HG03097 (cell line): ENCODE measurements around the gene TMPRSS11B.
"Not testable (repeated sequence)": the region's sequence is repeated elsewhere in the genome, so short reads cannot be mapped to it uniquely, and the experiment has no call there.

ENCODE experiments used
- ATAC-seq: cut with Tn5 transposase; IDR thresholded peaks from one replicate; pipeline ENCODE4 v1.9.1; 2021; ENCODE audit not compliant: unreplicated experiment, low FRiP score

Gene TMPRSS11B

DNA sequence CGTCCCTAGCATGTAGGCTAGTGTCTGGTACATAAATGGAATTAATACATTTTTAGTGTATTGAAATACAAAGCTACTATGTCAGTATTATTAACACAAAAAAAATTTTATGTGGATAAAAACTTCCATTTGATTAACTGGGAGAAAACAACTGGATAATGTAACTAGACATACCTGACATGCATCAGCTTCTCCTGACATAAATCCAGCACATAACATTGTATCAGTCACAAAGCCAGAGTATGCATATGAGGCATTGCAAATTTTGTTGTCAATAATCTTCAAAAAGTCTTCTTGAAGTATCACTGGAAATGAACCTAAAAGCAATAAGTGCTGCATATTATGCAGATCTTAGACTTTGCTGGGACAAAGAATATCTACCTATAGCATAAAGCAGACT lies 16.9 kb downstream of the TMPRSS11B start:
- ATAC-seq, result no peak

- no peak for ATAC-seq
Observed at GRCh38 chr4:68218044-68218443, 27.4 kb downstream of the TMPRSS11B start.

- ATAC-seq, result no peak
Observed at GRCh38 chr4:68216501-68216900, 29.0 kb downstream of the TMPRSS11B start.

- no peak for ATAC-seq
Observed at GRCh38 chr4:68209003-68209402, 36.5 kb downstream of the TMPRSS11B start.

- ATAC-seq, result not testable (repeated sequence)
Observed at GRCh38 chr4:68194305-68194704, 51.2 kb downstream of the TMPRSS11B start.

GRCh38 chr4:68193194-68193593 lies 52.3 kb downstream of the TMPRSS11B start:
- ATAC-seq, result no peak

DNA sequence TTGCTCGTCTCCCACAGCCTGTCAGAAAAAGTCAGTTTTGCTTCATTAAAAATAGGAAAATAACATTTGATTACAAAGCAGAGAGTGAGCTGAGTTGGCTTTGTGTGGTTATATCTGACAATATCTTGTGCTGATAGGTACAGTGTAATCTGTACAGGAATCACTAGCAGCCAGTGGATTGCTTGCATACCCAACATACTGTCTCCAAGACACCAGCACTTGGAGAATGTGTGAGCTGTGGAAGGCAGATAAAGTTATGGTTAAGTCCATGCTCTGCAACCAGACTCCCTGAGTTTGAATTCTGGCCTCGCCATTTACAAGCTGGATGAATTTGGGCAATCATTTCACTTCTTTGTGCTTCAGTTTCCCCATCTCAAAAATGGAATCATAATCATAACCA lies 58.3 kb downstream of the TMPRSS11B start:
- ATAC-seq, result no peak

DNA sequence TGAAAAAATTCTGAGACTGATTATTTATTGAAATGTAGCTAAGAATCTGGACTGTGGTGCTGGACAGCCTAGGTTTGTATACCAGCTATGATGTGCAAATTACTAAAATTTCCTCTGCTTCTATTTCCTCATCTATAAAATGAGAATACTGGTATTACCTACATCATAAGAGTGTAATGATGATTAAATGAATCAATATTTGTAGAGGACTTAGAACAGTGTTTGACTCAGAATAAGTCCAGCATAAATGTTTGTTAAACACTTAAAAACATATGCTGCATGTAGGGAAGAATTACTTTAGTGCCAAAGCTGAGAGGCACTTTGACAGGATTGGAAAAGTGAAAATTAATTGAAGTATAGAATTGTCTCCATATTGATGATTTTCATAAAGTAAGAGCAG lies 60.6 kb downstream of the TMPRSS11B start:
- ATAC-seq, result no peak

DNA sequence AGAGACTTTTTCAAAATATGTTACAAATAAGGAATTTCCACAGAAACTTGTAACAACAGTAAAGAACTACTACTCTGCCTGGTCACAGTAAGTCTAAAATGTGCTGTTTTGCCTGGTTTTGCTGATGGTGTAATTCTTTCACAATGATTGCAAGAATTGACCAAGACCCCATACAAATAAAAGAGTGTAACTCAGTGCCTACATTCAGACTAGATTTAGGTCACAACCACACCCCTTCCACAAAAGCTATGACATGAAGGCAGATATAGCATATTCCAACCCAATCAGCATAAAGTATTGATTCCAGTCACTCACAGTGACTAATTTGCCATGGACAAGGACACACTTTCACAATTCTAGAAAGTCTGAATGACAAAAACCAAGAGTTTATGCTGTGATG lies 62.1 kb downstream of the TMPRSS11B start:
- ATAC-seq, result no peak

DNA sequence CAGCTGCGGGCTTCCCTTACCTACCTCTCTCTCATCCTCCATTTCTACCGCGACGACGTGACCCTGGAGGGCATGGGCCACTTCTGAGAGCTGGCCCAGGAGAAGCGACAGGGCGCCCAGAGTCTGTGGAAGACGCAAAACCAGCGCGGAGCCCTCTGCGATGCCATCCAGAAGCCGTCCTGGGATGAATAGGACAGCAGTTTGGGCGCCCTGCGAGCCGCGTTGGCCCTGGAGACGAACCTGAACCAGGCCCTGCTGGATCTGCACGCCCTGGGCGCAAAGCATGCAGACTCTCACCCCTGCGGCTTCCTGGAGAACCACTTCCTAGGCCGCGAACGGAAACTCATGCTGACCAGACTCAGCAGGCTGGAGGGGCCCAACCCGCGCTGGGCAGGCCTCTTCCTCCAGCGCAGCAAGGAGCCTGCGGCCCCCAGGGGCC lies 63.1 kb downstream of the TMPRSS11B start:
- no peak for ATAC-seq

DNA sequence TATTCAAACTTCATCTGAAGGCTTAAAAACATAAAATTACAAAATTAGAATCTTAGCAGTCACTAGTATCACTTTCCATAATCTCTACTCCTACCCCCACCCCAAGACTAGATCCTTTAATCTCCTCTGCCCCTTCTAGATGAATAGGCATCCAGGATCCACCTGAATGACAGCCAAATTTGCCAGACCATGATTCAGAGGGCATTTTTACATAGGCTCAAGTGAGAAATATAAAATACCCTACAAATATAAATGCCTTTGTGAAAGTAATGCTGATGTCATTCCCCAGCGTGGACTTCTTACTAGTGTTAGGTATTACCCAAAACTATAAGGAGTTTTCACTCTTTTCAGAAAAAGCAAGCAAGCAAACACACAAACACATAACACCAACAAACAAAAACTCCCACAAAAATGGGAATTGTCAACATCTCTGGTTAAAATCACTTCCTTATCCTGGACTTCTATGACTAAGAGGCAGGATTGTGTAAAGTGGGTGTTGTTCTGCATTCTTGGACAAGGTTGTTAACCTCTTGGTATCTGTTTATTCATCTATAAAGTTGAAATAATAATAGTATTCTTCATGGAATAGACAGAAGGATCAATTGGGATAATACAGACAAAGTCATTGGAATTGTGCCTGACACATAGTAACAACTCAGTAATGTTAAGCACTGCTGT lies 64.5 kb downstream of the TMPRSS11B start:
- ATAC-seq, result no peak

DNA sequence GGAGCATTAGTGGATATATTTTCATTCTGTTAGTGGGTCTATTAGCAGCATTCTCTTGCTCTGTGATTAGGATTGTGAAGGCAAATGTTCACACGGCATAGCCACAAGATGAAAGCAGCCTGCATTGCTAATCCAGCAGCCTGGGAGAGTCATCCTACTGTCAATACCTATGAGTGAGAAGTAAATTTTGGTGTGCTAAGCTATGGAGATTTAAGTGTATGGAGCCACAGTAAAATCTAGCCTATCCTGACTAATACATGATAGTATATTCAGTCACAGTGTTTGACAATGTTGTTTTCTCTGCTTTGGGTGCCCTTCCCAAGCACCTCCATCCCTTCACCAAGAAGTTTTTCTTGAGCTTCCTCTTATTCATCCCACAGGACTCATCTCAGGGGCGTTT lies 68.6 kb downstream of the TMPRSS11B start:
- no peak for ATAC-seq
